PC-3 (cell line): Measurements from ENCODE around the gene FCF1. TPM values are rescaled to one million over a fixed set of nuclear protein-coding genes. Genes with fewer than 3 reads are reported as not detected.

ENCODE experiments used
- ATAC-seq: fragments of 200-7000 bp; cut with Tn5 transposase; 2 replicates; pipeline ENCODE4 v1.9.1; 2020; ENCODE audit warnings: mild to moderate bottlenecking, moderate library complexity
- BruUV-seq: library from RNA; stranded (reverse); fragments of 400-500 nt; replicated peaks from 2 replicates; lab custom pipeline; 2021; lab: Mats Ljungman, UMichigan
- CTCF ChIA-PET: fragments of 300-600 bp; sonication (Branson Sonifier 250); formaldehyde crosslinking; loops from one replicate; lab custom pipeline; 2022; ENCODE audit warnings: antibody characterized with exemption; lab: Charles Lee
- POLR2A ChIA-PET: fragments of 300-600 bp; sonication (Branson Sonifier 250); formaldehyde crosslinking; loops from one replicate; lab custom pipeline; 2022; ENCODE audit warnings: antibody characterized with exemption; ENCODE audit not compliant: unreplicated experiment; lab: Charles Lee
- DNase-seq: peaks from one replicate; pipeline ENCODE4 v3.0.0-alpha.2; 2015
- H2AFZ ChIP-seq: fragments of 300-600 bp; sonication (generic); 2 replicates; pipeline ENCODE4 v1.6.0; 2016; ENCODE audit warnings: antibody characterized with exemption, low read length
- H3F3A ChIP-seq: fragments of 300-600 bp; sonication (generic); one replicate; pipeline ENCODE4 v1.6.0; 2017; ENCODE audit warnings: antibody characterized with exemption, low read length, control low read depth, mild to moderate bottlenecking; ENCODE audit not compliant: unreplicated experiment
- H3K27ac ChIP-seq: fragments of 300-600 bp; sonication (generic); 2 replicates; pipeline ENCODE4 v1.5.1; 2016; ENCODE audit warnings: mild to moderate bottlenecking, low read length
- H3K27me3 ChIP-seq: fragments of 300-600 bp; sonication (generic); 2 replicates; pipeline ENCODE4 v1.6.1; 2016; ENCODE audit warnings: low read length, mixed read lengths
- H3K36me3 ChIP-seq: fragments of 300-600 bp; sonication (generic); 2 replicates; pipeline ENCODE4 v1.6.1; 2016; ENCODE audit warnings: low read depth, mixed run types, low read length, mixed read lengths
- H3K4me1 ChIP-seq: fragments of 300-600 bp; sonication (generic); 2 replicates; pipeline ENCODE4 v1.5.1; 2016; ENCODE audit warnings: low read length; ENCODE audit not compliant: insufficient read depth
- H3K4me2 ChIP-seq: fragments of 300-600 bp; sonication (generic); 2 replicates; pipeline ENCODE4 v1.6.0; 2016; ENCODE audit warnings: low read length
- H3K4me3 ChIP-seq: fragments of 300-600 bp; sonication (generic); 2 replicates; pipeline ENCODE4 v1.5.1; 2016; ENCODE audit warnings: mild to moderate bottlenecking, low read length, mixed read lengths
- H3K79me2 ChIP-seq: fragments of 300-600 bp; sonication (generic); 2 replicates; pipeline ENCODE4 v1.6.1; 2017; ENCODE audit warnings: low read length, mixed read lengths
- H3K9ac ChIP-seq: fragments of 300-600 bp; sonication (generic); 2 replicates; pipeline ENCODE4 v1.6.0; 2016; ENCODE audit warnings: mild to moderate bottlenecking, low read length
- H3K9me2 ChIP-seq: fragments of 300-600 bp; sonication (generic); replicated peaks from 2 replicates; pipeline ENCODE4 v1.6.1; 2016; ENCODE audit warnings: mixed run types, low read length, mixed read lengths
- H3K9me3 ChIP-seq: fragments of 300-600 bp; sonication (generic); 2 replicates; pipeline ENCODE4 v1.6.1; 2016; ENCODE audit warnings: low read length, mixed read lengths
- H4K20me1 ChIP-seq: fragments of 300-600 bp; sonication (generic); 2 replicates; pipeline ENCODE4 v1.6.1; 2016; ENCODE audit warnings: low read length, mixed read lengths
- CTCF ChIP-seq: fragments of 300-600 bp; sonication (generic); conservative IDR thresholded peaks from 2 replicates; pipeline ENCODE4 v1.5.1; 2017; ENCODE audit warnings: antibody characterized with exemption, low read depth, mild to moderate bottlenecking, low read length
- EZH2 ChIP-seq: fragments of 300-600 bp; sonication (generic); IDR thresholded peaks from one replicate; pipeline ENCODE4 v1.6.1; 2017; ENCODE audit warnings: antibody characterized with exemption, mild to moderate bottlenecking, low read length; ENCODE audit not compliant: unreplicated experiment
- EZH2phosphoT487 ChIP-seq: fragments of 300-600 bp; sonication (generic); IDR thresholded peaks from 2 replicates; pipeline ENCODE4 v1.6.1; 2018; ENCODE audit warnings: mild to moderate bottlenecking, antibody characterized with exemption, low read length, borderline replicate concordance
- intact Hi-C: fragments of 100-400 bp; cut with micrococcal nuclease; formaldehyde crosslinking; loops from 2 replicates; pipeline ENCODE4 v1.9.0; 2023
- total RNA-seq: library from RNA; depleted of rRNA; stranded (reverse); fragments of >200 nt; gene quantifications from 2 replicates; pipeline ENCODE4 v1.2.3, GENCODE V29; 2014

FCF1 gene
- total RNA-seq, 1 experiment from 2014 or later = 33.1 TPM

DNA sequence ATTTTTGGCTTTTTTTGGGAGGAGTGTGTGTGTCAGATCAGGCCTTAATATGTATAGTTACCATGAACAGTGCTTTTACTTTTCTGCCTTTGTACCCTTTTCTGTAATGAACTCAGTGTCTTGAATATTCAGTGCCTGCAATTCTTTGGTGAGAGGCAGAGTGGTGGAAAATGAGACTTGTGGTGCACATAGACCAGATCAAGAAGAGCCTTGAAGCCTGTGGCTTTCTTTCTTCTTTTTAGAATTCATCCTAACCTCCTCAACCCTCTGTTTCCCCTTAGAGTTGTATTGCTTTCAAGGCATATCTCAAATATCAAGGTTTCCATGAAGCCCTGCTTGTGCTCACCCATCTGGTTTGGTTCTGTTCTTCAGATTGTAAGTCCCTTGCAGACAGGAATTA is 52.8 kb downstream of the FCF1 start:
- H3K4me2 ChIP-seq = peak overlapping the region; percentile 89
- peaks cover 44% of the 10 kb centered on the region for H4K20me1 ChIP-seq
- no peak overlapping the region for H3K27ac ChIP-seq
- H3K79me2 ChIP-seq = peaks cover 73% of the 10 kb centered on the region
- CTCF ChIA-PET = no interaction called here
- H3F3A ChIP-seq = no peaks in the 10 kb centered on the region
- no peaks in the 10 kb centered on the region for H3K27me3 ChIP-seq
- BruUV-seq = no TSS peak
- H3K4me1 ChIP-seq = peaks cover 20% of the 10 kb centered on the region
- no peaks in the 10 kb centered on the region for H3K9me3 ChIP-seq
- TF ChIP-seq EZH2phosphoT487 (no peak), EZH2 (no peak), CTCF (no peak)
- intact Hi-C loops = no loop called here
- DNase-seq (no peak), ATAC-seq (no peak)
- no peaks in the 10 kb centered on the region for H3K9me2 ChIP-seq
- H3K9ac ChIP-seq = peak overlapping the region; percentile 94; the same call in 1 of the 2 replicates
- H3K36me3 ChIP-seq = no peaks in the 10 kb centered on the region
- no peak overlapping the region for H2AFZ ChIP-seq
- POLR2A ChIA-PET = no interaction called here
- H3K4me3 ChIP-seq = peak overlapping the region; percentile 90

DNA sequence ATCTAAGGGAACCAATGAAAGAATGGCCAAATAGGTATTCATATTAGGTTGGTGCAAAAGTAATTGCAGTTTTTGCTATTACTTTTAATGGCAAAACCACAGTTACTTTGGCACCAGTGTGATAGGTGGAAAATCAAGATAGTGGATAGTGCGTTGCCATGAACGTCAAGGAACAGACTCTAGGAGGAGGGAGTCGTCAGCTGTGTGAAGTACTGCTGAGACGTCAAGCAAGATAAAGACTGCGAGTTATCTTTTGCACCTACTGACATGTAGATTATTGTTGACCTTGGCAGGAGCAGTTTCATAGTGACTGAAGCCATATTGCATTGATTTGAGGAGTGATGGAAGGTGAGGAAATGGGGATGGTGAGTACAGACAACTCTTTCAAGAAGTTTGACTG is 58.5 kb downstream of the FCF1 start:
- intact Hi-C loops = no loop called here
- ChIA-PET POLR2A (interaction anchor here (0.6 kb wide), 1 partner anchor 1012 kb away, joined by 7 read pairs; a partner anchor contains a TSS), CTCF (no interaction called here)
- Histone ChIP-seq H3K36me3 (peaks cover 4% of the 10 kb centered on the region; the same call in 1 of the 2 replicates), H2AFZ (no peak overlapping the region), H3K4me2 (no peak overlapping the region), H3F3A (no peaks in the 10 kb centered on the region), H3K4me3 (no peak overlapping the region), H3K9me2 (no peaks in the 10 kb centered on the region), H3K9ac (no peak overlapping the region), H3K79me2 (peaks cover 97% of the 10 kb centered on the region), H3K9me3 (no peaks in the 10 kb centered on the region), H4K20me1 (peaks cover 38% of the 10 kb centered on the region), H3K27me3 (no peaks in the 10 kb centered on the region), H3K4me1 (peaks cover 6% of the 10 kb centered on the region; the same call in 1 of the 2 replicates), H3K27ac (no peak overlapping the region)
- DNase-seq = no peak
- no TSS peak for BruUV-seq
- TF ChIP-seq CTCF (no peak), EZH2 (no peak), EZH2phosphoT487 (no peak)
- no peak for ATAC-seq

- ATAC-seq (no peak), DNase-seq (no peak)
- Histone ChIP-seq H3F3A (no peaks in the 10 kb centered on the region), H3K9me3 (no peaks in the 10 kb centered on the region), H3K79me2 (peaks cover 6% of the 10 kb centered on the region; the same call in 1 of the 2 replicates), H3K4me2 (no peak overlapping the region), H3K9me2 (no peaks in the 10 kb centered on the region), H3K27ac (no peak overlapping the region), H3K36me3 (peaks cover 55% of the 10 kb centered on the region), H3K9ac (no peak overlapping the region), H4K20me1 (no peaks in the 10 kb centered on the region; the same call in 1 of the 2 replicates), H3K27me3 (no peaks in the 10 kb centered on the region), H3K4me3 (no peak overlapping the region), H3K4me1 (no peaks in the 10 kb centered on the region), H2AFZ (no peak overlapping the region)
- ChIA-PET CTCF (no interaction called here), POLR2A (no interaction called here)
- BruUV-seq = no TSS peak
- no peak for TF ChIP-seq CTCF
- TF ChIP-seq EZH2 = no peak
- TF ChIP-seq EZH2phosphoT487 = no peak
- intact Hi-C loops = no loop called here
Measured at GRCh38 chr14:74784634-74785033, 71.7 kb downstream of the FCF1 start.
